Smooth muscle cell (in vitro differentiated cells): ENCODE measurements around the gene TPPP2. TPM values are rescaled to one million over a fixed set of nuclear protein-coding genes. Genes with fewer than 3 reads are reported as not detected.

ENCODE experiments used
- DNase-seq: peaks from one replicate; lab custom pipeline; 2025; ENCODE audit not compliant: unreplicated experiment; lab: John Stamatoyannopoulos, UW
- H2AFZ ChIP-seq: fragments of 200-600 bp; sonication (generic); 2 replicates; pipeline ENCODE4 v1.6.0; 2016; ENCODE audit warnings: antibody characterized with exemption, low read depth, mild to moderate bottlenecking
- H3F3A ChIP-seq: fragments of 200-600 bp; sonication (generic); 2 replicates; pipeline ENCODE4 v1.6.0; 2017; ENCODE audit warnings: antibody characterized with exemption, low read depth
- H3K27ac ChIP-seq: fragments of 200-600 bp; sonication (generic); 2 replicates; pipeline ENCODE4 v1.5.1; 2016; ENCODE audit warnings: low read depth, mild to moderate bottlenecking
- H3K27me3 ChIP-seq: fragments of 200-600 bp; sonication (generic); 2 replicates; pipeline ENCODE4 v1.6.1; 2016; ENCODE audit warnings: low read depth, mild to moderate bottlenecking
- H3K36me3 ChIP-seq: fragments of 200-600 bp; sonication (generic); 2 replicates; pipeline ENCODE4 v1.5.1; 2016; ENCODE audit warnings: low read depth
- H3K4me1 ChIP-seq: fragments of 200-600 bp; sonication (generic); 2 replicates; pipeline ENCODE4 v1.5.1; 2016; ENCODE audit warnings: low read depth
- H3K4me2 ChIP-seq: fragments of 200-600 bp; sonication (generic); 2 replicates; pipeline ENCODE4 v1.6.0; 2016; ENCODE audit warnings: mild to moderate bottlenecking
- H3K4me3 ChIP-seq: fragments of 200-600 bp; sonication (generic); 2 replicates; pipeline ENCODE4 v1.5.1; 2016; ENCODE audit warnings: mild to moderate bottlenecking
- H3K79me2 ChIP-seq: fragments of 200-600 bp; sonication (generic); 2 replicates; pipeline ENCODE4 v1.6.0; 2016; ENCODE audit warnings: low read depth, mild to moderate bottlenecking
- H3K9ac ChIP-seq: fragments of 200-600 bp; sonication (generic); 2 replicates; pipeline ENCODE4 v1.6.0; 2016; ENCODE audit warnings: low read depth
- H3K9me3 ChIP-seq: fragments of 200-600 bp; sonication (generic); replicated peaks from 2 replicates; pipeline ENCODE4 v1.5.1; 2016; ENCODE audit warnings: low read depth
- H4K20me1 ChIP-seq: fragments of 200-600 bp; sonication (generic); 2 replicates; pipeline ENCODE4 v1.6.0; 2016; ENCODE audit warnings: low read depth
- WGBS: methylation state at CpG from one replicate; pipeline ENCODE4 v1.1.7; 2016; ENCODE audit warnings: low lambda C conversion rate; 5-methylcytosine and 5-hydroxymethylcytosine counted together
- polyA plus RNA-seq: library from polyadenylated mRNA; unstranded; fragments of >200 nt; fragmentation: Nextera tagmentation; extraction: Ambion mirVana; gene quantifications from 2 replicates; pipeline ENCODE4 v1.2.1, GENCODE V29; 2016
- total RNA-seq: library from RNA; depleted of rRNA; stranded (reverse); fragments of >200 nt; gene quantifications from 2 replicates; pipeline ENCODE4 v1.2.3, GENCODE V29; 2014
- TF ChIP-seq, protein P1 (sequence below): fragments of 200-600 bp; sonication (generic); IDR thresholded peaks from 2 replicates; pipeline ENCODE4 v1.5.1; 2017; ENCODE audit warnings: borderline replicate concordance, mild to moderate bottlenecking, antibody characterized with exemption; ENCODE audit not compliant: insufficient read depth, poor library complexity, severe bottlenecking

The TPPP2 gene
- total and polyA plus RNA-seq, 2 experiments from 2014 or later: 0.70 TPM; not detected in 1

GRCh38 chr14:20989787-20990600 is 40.0 kb upstream of the TPPP2 start, which contains the start of gene METTL17:
Gene METTL17, plus strand, starts transcription at chr14:20989980. Its CDS starts 23 bp downstream, at chr14:20990003.
- H3K9ac ChIP-seq: peak within 1 kb of the TSS; percentile 61
- WGBS: 1% methylated on average over 40 of the region's 42 CpGs
- TF ChIP-seq, protein P1, sequence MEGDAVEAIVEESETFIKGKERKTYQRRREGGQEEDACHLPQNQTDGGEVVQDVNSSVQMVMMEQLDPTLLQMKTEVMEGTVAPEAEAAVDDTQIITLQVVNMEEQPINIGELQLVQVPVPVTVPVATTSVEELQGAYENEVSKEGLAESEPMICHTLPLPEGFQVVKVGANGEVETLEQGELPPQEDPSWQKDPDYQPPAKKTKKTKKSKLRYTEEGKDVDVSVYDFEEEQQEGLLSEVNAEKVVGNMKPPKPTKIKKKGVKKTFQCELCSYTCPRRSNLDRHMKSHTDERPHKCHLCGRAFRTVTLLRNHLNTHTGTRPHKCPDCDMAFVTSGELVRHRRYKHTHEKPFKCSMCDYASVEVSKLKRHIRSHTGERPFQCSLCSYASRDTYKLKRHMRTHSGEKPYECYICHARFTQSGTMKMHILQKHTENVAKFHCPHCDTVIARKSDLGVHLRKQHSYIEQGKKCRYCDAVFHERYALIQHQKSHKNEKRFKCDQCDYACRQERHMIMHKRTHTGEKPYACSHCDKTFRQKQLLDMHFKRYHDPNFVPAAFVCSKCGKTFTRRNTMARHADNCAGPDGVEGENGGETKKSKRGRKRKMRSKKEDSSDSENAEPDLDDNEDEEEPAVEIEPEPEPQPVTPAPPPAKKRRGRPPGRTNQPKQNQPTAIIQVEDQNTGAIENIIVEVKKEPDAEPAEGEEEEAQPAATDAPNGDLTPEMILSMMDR: peak; percentile 25

GRCh38 chr14:20996521-20996920 is 33.5 kb upstream of the TPPP2 start:
- DNase-seq: no peak
- no peak overlapping the region for H2AFZ ChIP-seq
- peaks cover 40% of the 10 kb centered on the region for H3K79me2 ChIP-seq
- 94% methylated on average over 14 of the region's 14 CpGs for WGBS
- H3K27ac ChIP-seq: peak overlapping the region; percentile 38
- H3K9ac ChIP-seq: no peak overlapping the region
- no peaks in the 10 kb centered on the region for H3K9me3 ChIP-seq
- TF ChIP-seq, protein P1: no peak
- H3F3A ChIP-seq: peaks cover 24% of the 10 kb centered on the region
- no peaks in the 10 kb centered on the region for H4K20me1 ChIP-seq
- no peak overlapping the region for H3K4me2 ChIP-seq
- H3K36me3 ChIP-seq: peaks cover 14% of the 10 kb centered on the region
- H3K4me3 ChIP-seq: no peak overlapping the region
- no peaks in the 10 kb centered on the region for H3K27me3 ChIP-seq
- peaks cover 21% of the 10 kb centered on the region for H3K4me1 ChIP-seq

More at GRCh38 chr14:20989787-20990600, 40.0 kb upstream of the TPPP2 start, which contains the start of gene METTL17:
- Histone ChIP-seq H3F3A (peaks cover 16% of the 10 kb centered on the region), H3K4me3 (peak within 1 kb of the TSS; percentile 68), H3K27ac (peak within 1 kb of the TSS; percentile 90), H3K9me3 (no peaks in the 10 kb centered on the region), H2AFZ (peak within 1 kb of the TSS; percentile 88), H3K79me2 (peaks cover 50% of the 10 kb centered on the region), H3K27me3 (no peaks in the 10 kb centered on the region), H3K4me2 (peak within 1 kb of the TSS; percentile 90), H4K20me1 (no peaks in the 10 kb centered on the region), H3K36me3 (peaks cover 11% of the 10 kb centered on the region), H3K4me1 (peaks cover 21% of the 10 kb centered on the region)
- DNase-seq: peak; percentile 52

DNA sequence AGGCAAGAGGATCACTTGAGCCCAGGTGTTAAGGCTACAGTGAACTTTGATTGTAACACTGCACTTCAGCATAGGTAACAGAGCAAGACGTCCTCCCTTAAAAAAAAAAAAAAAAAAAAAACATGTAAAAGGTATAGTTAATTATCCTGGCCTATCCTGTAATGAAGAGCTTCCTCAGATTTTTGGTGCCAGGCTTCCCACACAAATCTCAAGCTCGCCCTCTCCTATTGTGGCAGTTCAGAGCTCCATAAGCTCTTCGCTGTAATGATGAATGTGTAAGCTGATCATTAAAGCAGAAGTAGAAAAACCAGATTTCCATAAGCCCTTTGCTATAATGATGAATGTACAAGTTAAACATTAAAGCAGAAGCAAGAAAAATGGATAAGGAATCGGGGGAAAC is 32.9 kb upstream of the TPPP2 start:
- H3K27ac ChIP-seq: peak overlapping the region; percentile 87
- WGBS: 61% methylated on average over 4 of the region's 4 CpGs
- DNase-seq: no peak
- H3K4me1 ChIP-seq: peaks cover 16% of the 10 kb centered on the region
- H3K9me3 ChIP-seq: no peaks in the 10 kb centered on the region
- H3F3A ChIP-seq: peaks cover 24% of the 10 kb centered on the region
- TF ChIP-seq, protein P1: no peak
- peaks cover 34% of the 10 kb centered on the region for H3K79me2 ChIP-seq
- H3K9ac ChIP-seq: no peak overlapping the region
- H3K4me3 ChIP-seq: no peak overlapping the region
- no peak overlapping the region for H2AFZ ChIP-seq
- no peaks in the 10 kb centered on the region for H4K20me1 ChIP-seq
- H3K27me3 ChIP-seq: no peaks in the 10 kb centered on the region
- peaks cover 14% of the 10 kb centered on the region for H3K36me3 ChIP-seq
- H3K4me2 ChIP-seq: no peak overlapping the region
